HT-29 (cell line): ENCODE data around the gene RELB. TPM values are rescaled to one million over a fixed set of nuclear protein-coding genes. Genes with fewer than 3 reads are reported as not detected.
"Not testable (repeated sequence)": the region's sequence is repeated elsewhere in the genome, so short reads cannot be mapped to it uniquely, and the experiment has no call there.

Experiments used
- DNase-seq: peaks from one replicate; pipeline ENCODE4 v3.0.0-alpha.2; 2015; ENCODE audit warnings: low spot score
- total RNA-seq: library from RNA; depleted of rRNA; stranded (reverse); fragments of >200 nt; shearing (Covaris generic); gene quantifications from 2 replicates; pipeline ENCODE4 v1.2.3, GENCODE V29; 2014; rRNA removed

Gene RELB
- total RNA-seq: 11.4 and 18.8 TPM in 2 replicates

GRCh38 chr19:45001087-45001739, at the start of gene RELB:
Gene RELB (plus strand): TSS chr19:45001464. CDS start chr19:45001580, 116 bp downstream.
- DNase-seq: peak; percentile 97

- DNase-seq: no peak
These were observed 47.0 kb upstream of the RELB start for GRCh38 chr19:44954278-44954648.

GRCh38 chr19:44954649-44955504, 46.4 kb upstream of the RELB start, which contains the start of gene CLPTM1:
Gene CLPTM1 (plus strand): TSS chr19:44955380. CDS start chr19:44955396, 16 bp downstream.
- peak; percentile 99 for DNase-seq

- peak; percentile 42 for DNase-seq
These were observed 45.5 kb upstream of the RELB start for GRCh38 chr19:44955505-44956439.

- DNase-seq: no peak
These were observed 43.7 kb upstream of the RELB start for GRCh38 chr19:44957526-44957925.

GRCh38 chr19:44958090-44958489, 43.2 kb upstream of the RELB start:
- no peak for DNase-seq

- DNase-seq: no peak
These were observed 41.6 kb upstream of the RELB start for GRCh38 chr19:44959691-44960090.

GRCh38 chr19:44960906-44961728, 40.1 kb upstream of the RELB start:
- DNase-seq: no peak

- DNase-seq: no peak
These were observed 39.4 kb upstream of the RELB start for GRCh38 chr19:44961821-44962220.

GRCh38 chr19:44968118-44968517, 33.1 kb upstream of the RELB start:
- no peak for DNase-seq

GRCh38 chr19:44968670-44969069, 32.6 kb upstream of the RELB start:
- no peak for DNase-seq

- DNase-seq: no peak
These were observed 31.8 kb upstream of the RELB start for GRCh38 chr19:44969437-44969836.

- not testable (repeated sequence) for DNase-seq
These were observed 29.8 kb upstream of the RELB start for GRCh38 chr19:44971451-44971850.

GRCh38 chr19:44972802-44973201, 28.5 kb upstream of the RELB start:
- DNase-seq: no peak

- DNase-seq: no peak
These were observed 27.1 kb upstream of the RELB start for GRCh38 chr19:44973982-44974735.

GRCh38 chr19:44974857-44975256, 26.4 kb upstream of the RELB start:
- DNase-seq: no peak

GRCh38 chr19:44975444-44975843, 25.8 kb upstream of the RELB start:
- DNase-seq: no peak

GRCh38 chr19:44984005-44984404, 17.3 kb upstream of the RELB start:
- DNase-seq: no peak

- no peak for DNase-seq
These were observed 15.8 kb upstream of the RELB start for GRCh38 chr19:44985445-44985844.

GRCh38 chr19:44986389-44986788, 14.9 kb upstream of the RELB start:
- no peak for DNase-seq
